Measurements from ENCODE around the gene SLC16A3. TPM values are rescaled to one million over a fixed set of nuclear protein-coding genes. Genes with fewer than 3 reads are reported as not detected.

SLC16A3 gene
- total and polyA plus RNA-seq, 9 of the 15 experiments (the other 6 are each of a cell fraction or from before 2014, with no cell fraction given), result 0.11 to 5.4 (median 1.2) TPM; not detected in 2

- TF ChIP-seq CEBPG (CRISPR knock-in tag; IDR thresholded peaks at IDR 0.05), result no peak
- no peak for TF ChIP-seq CEBPG (tag; conservative IDR thresholded peaks at IDR 0.05 in 1 of 2, IDR thresholded peaks at IDR 0.05 in 1 of 2)
- TF ChIP-seq CBX1 (IDR thresholded peaks at IDR 0.05; ENCODE audit: low read depth), result no peak
- TF ChIP-seq ATF7 (IDR thresholded peaks at IDR 0.05), result no peak; the same call in 1 of the 2 replicates
- no peak for TF ChIP-seq CUX1 (CRISPR knock-in tag; IDR thresholded peaks at IDR 0.05)
- TF ChIP-seq TSC22D4 (tag; IDR thresholded peaks at IDR 0.05), result no peak
- TF ChIP-seq ZNF121 (CRISPR knock-in tag; conservative IDR thresholded peaks at IDR 0.05), result no peak
- TF ChIP-seq ZBTB8A (IDR thresholded peaks at IDR 0.05; ENCODE audit: partially characterized antibody), result no peak
- TF ChIP-seq HOXB6 (CRISPR knock-in tag; IDR thresholded peaks at IDR 0.05; ENCODE audit: borderline replicate concordance), result no peak
- no peak for TF ChIP-seq SAFB2 (IDR thresholded peaks at IDR 0.05; ENCODE audit: borderline replicate concordance, low read depth, low read length, severe bottlenecking)
- TF ChIP-seq RBBP5 (IDR thresholded peaks at IDR 0.05; ENCODE audit: borderline replicate concordance, insufficient read depth, low read length, poor library complexity, severe bottlenecking), result no peak
- no peak for TF ChIP-seq ZNF695 (CRISPR knock-in tag; IDR thresholded peaks at IDR 0.05)
- TF ChIP-seq KDM1A (IDR thresholded peaks at IDR 0.05), result no peak; a peak in 1 of 4 replicates
- no peak for TF ChIP-seq ZNF655 (CRISPR knock-in tag; IDR thresholded peaks at IDR 0.05)
- no peak for TF ChIP-seq SIN3B (IDR thresholded peaks at IDR 0.05; ENCODE audit: low read depth)
- TF ChIP-seq YBX1 (IDR thresholded peaks at IDR 0.05), result no peak
- peak; percentile 57; the same call in 1 of the 2 replicates for TF ChIP-seq NKRF (IDR thresholded peaks at IDR 0.05; ENCODE audit: borderline replicate concordance)
- TF ChIP-seq PYGO2 (tag; IDR thresholded peaks at IDR 0.05), result no peak
Measured at GRCh38 chr17:82272495-82273326, 43.9 kb downstream of the SLC16A3 start (continued).
